HepG2 (cell line): ENCODE results near the gene WDR82. TPM values are rescaled to one million over a fixed set of nuclear protein-coding genes. Genes with fewer than 3 reads are reported as not detected.

Experiments used
- AHDC1 ChIP-seq: sonication (generic); formaldehyde crosslinking; IDR thresholded peaks from 2 replicates; pipeline ENCODE4 v1.5.1; 2020; ENCODE audit warnings: mild to moderate bottlenecking, missing genetic modification reagents, borderline replicate concordance
- CEBPG ChIP-seq: IDR thresholded peaks from 2 replicates; pipeline ENCODE4 v1.6.1; 2016
- DR1 ChIP-seq: sonication (generic); formaldehyde crosslinking; IDR thresholded peaks from 2 replicates; pipeline ENCODE4 v1.8.0; 2021; ENCODE audit warnings: mild to moderate bottlenecking, missing genetic modification reagents, inconsistent platforms
- HOXA5 ChIP-seq: sonication (generic); formaldehyde crosslinking; IDR thresholded peaks from 2 replicates; pipeline ENCODE4 v1.4.0; 2020; ENCODE audit warnings: missing genetic modification reagents
- ISL2 ChIP-seq: sonication (generic); formaldehyde crosslinking; IDR thresholded peaks from 2 replicates; pipeline ENCODE4 v1.5.0; 2020; ENCODE audit warnings: missing genetic modification reagents
- NCOA2 ChIP-seq: sonication (generic); formaldehyde crosslinking; IDR thresholded peaks from 2 replicates; pipeline ENCODE4 v1.8.0; 2022; ENCODE audit warnings: inconsistent platforms
- SALL1 ChIP-seq: sonication (generic); formaldehyde crosslinking; IDR thresholded peaks from 2 replicates; pipeline ENCODE4 v1.8.0; 2022; ENCODE audit warnings: mild to moderate bottlenecking, missing genetic modification reagents
- ZBED4 ChIP-seq: sonication (generic); formaldehyde crosslinking; IDR thresholded peaks from 2 replicates; pipeline ENCODE4 v1.4.0; 2020; ENCODE audit warnings: missing genetic modification reagents, borderline replicate concordance
- polyA plus RNA-seq, 8 experiments: library from polyadenylated mRNA; depleted of rRNA in 3 of 8; stranded (reverse) in 7 of 8; unstranded in 1 of 8; fragments of >200 nt; fragmentation: Illumina TruSeq in 4 of 8; extraction: Trizol in 4 of 8; gene quantifications; 2 replicates each; pipeline versions ENCODE4 v1.2.1 to v1.2.3, GENCODE V29; 2011 to 2016; ENCODE audit warnings: low read depth in 4 of 8, missing spikeins in 1 of 8, mixed read lengths in 1 of 8; ENCODE audit not compliant: insufficient read depth in 1 of 8
- total RNA-seq, 5 experiments: library from RNA; depleted of rRNA; stranded (reverse); fragments of >200 nt; fragmentation: Illumina TruSeq; extraction: Trizol; gene quantifications; 2 replicates each; pipeline ENCODE4 v1.2.3, GENCODE V29; 2016; ENCODE audit warnings: low read depth in 1 of 5
- TF ChIP-seq, protein P1 (sequence below): sonication (generic); formaldehyde crosslinking; IDR thresholded peaks from 2 replicates; pipeline ENCODE4 v1.4.0; 2020; ENCODE audit warnings: missing genetic modification reagents
- TF ChIP-seq, protein P2 (sequence below): sonication (generic); formaldehyde crosslinking; IDR thresholded peaks from 2 replicates; pipeline ENCODE4 v1.5.1; 2020; ENCODE audit warnings: mild to moderate bottlenecking, missing genetic modification reagents, moderate library complexity

WDR82 gene
- total and polyA plus RNA-seq, 2 of the 13 experiments (the other 11 are each of a cell fraction or from before 2014, with no cell fraction given): 39.1 to 59.5 TPM

GRCh38 chr3:52289747-52290595 lies 11.5 kb upstream of the WDR82 start (continued):
- TF ChIP-seq AHDC1 (CRISPR knock-in tag) (0 out of 2 replicates have a peak, but pooled peaks have one; percentile 50), CEBPG (CRISPR knock-in tag) (no peak), SALL1 (peak; percentile 55; the same call in 1 of the 2 replicates), HOXA5 (peak; percentile 36; the same call in 1 of the 2 replicates), ISL2 (peak; percentile 61; the same call in 1 of the 2 replicates), DR1 (peak; percentile 72; the same call in 1 of the 2 replicates), NCOA2 (CRISPR knock-in tag) (peak; percentile 49), ZBED4 (CRISPR knock-in tag) (no peak)
- TF ChIP-seq, protein P1, sequence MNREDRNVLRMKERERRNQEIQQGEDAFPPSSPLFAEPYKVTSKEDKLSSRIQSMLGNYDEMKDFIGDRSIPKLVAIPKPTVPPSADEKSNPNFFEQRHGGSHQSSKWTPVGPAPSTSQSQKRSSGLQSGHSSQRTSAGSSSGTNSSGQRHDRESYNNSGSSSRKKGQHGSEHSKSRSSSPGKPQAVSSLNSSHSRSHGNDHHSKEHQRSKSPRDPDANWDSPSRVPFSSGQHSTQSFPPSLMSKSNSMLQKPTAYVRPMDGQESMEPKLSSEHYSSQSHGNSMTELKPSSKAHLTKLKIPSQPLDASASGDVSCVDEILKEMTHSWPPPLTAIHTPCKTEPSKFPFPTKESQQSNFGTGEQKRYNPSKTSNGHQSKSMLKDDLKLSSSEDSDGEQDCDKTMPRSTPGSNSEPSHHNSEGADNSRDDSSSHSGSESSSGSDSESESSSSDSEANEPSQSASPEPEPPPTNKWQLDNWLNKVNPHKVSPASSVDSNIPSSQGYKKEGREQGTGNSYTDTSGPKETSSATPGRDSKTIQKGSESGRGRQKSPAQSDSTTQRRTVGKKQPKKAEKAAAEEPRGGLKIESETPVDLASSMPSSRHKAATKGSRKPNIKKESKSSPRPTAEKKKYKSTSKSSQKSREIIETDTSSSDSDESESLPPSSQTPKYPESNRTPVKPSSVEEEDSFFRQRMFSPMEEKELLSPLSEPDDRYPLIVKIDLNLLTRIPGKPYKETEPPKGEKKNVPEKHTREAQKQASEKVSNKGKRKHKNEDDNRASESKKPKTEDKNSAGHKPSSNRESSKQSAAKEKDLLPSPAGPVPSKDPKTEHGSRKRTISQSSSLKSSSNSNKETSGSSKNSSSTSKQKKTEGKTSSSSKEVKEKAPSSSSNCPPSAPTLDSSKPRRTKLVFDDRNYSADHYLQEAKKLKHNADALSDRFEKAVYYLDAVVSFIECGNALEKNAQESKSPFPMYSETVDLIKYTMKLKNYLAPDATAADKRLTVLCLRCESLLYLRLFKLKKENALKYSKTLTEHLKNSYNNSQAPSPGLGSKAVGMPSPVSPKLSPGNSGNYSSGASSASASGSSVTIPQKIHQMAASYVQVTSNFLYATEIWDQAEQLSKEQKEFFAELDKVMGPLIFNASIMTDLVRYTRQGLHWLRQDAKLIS (CRISPR knock-in tag): peak; percentile 91; the same call in 1 of the 2 replicates
- TF ChIP-seq, protein P2, sequence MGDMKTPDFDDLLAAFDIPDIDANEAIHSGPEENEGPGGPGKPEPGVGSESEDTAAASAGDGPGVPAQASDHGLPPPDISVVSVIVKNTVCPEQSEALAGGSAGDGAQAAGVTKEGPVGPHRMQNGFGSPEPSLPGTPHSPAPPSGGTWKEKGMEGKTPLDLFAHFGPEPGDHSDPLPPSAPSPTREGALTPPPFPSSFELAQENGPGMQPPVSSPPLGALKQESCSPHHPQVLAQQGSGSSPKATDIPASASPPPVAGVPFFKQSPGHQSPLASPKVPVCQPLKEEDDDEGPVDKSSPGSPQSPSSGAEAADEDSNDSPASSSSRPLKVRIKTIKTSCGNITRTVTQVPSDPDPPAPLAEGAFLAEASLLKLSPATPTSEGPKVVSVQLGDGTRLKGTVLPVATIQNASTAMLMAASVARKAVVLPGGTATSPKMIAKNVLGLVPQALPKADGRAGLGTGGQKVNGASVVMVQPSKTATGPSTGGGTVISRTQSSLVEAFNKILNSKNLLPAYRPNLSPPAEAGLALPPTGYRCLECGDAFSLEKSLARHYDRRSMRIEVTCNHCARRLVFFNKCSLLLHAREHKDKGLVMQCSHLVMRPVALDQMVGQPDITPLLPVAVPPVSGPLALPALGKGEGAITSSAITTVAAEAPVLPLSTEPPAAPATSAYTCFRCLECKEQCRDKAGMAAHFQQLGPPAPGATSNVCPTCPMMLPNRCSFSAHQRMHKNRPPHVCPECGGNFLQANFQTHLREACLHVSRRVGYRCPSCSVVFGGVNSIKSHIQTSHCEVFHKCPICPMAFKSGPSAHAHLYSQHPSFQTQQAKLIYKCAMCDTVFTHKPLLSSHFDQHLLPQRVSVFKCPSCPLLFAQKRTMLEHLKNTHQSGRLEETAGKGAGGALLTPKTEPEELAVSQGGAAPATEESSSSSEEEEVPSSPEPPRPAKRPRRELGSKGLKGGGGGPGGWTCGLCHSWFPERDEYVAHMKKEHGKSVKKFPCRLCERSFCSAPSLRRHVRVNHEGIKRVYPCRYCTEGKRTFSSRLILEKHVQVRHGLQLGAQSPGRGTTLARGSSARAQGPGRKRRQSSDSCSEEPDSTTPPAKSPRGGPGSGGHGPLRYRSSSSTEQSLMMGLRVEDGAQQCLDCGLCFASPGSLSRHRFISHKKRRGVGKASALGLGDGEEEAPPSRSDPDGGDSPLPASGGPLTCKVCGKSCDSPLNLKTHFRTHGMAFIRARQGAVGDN: peak; percentile 87
